GM23338 (cell line): ENCODE data around the gene TET2. TPM values are rescaled to one million over a fixed set of nuclear protein-coding genes. Genes with fewer than 3 reads are reported as not detected.

ENCODE experiments used
- ATAC-seq: fragments of 200-7000 bp; cut with Tn5 transposase; 3 replicates; pipeline ENCODE4 v1.9.1; 2020
- DNase-seq: peaks from one replicate; pipeline ENCODE4 v3.0.0-alpha.2; 2015; ENCODE audit warnings: low spot score
- H2AFZ ChIP-seq: fragments of 200-600 bp; sonication (generic); 2 replicates; pipeline ENCODE4 v1.8.0; 2016; ENCODE audit warnings: antibody characterized with exemption, mild to moderate bottlenecking, moderate library complexity
- H3F3A ChIP-seq: fragments of 200-600 bp; sonication (generic); replicated peaks from 2 replicates; pipeline ENCODE4 v1.8.0; 2017; ENCODE audit warnings: antibody characterized with exemption, mixed run types, low read depth
- H3K27ac ChIP-seq: fragments of 200-600 bp; sonication (generic); 2 replicates; pipeline ENCODE4 v1.6.1; 2016; ENCODE audit warnings: low read depth
- H3K27me3 ChIP-seq: fragments of 200-600 bp; sonication (generic); 2 replicates; pipeline ENCODE4 v1.8.0; 2016; ENCODE audit warnings: mild to moderate bottlenecking, mixed run types, moderate library complexity; ENCODE audit not compliant: insufficient read depth
- H3K36me3 ChIP-seq: fragments of 200-600 bp; sonication (generic); 2 replicates; pipeline ENCODE4 v1.8.0; 2016; ENCODE audit warnings: mild to moderate bottlenecking; ENCODE audit not compliant: insufficient read depth
- H3K4me1 ChIP-seq: fragments of 200-600 bp; sonication (generic); 2 replicates; pipeline ENCODE4 v1.8.0; 2016; ENCODE audit warnings: mild to moderate bottlenecking, moderate library complexity; ENCODE audit not compliant: insufficient read depth
- H3K4me2 ChIP-seq: fragments of 200-600 bp; sonication (generic); 2 replicates; pipeline ENCODE4 v1.7.1; 2017; ENCODE audit warnings: mixed run types
- H3K4me3 ChIP-seq: fragments of 200-600 bp; sonication (generic); 2 replicates; pipeline ENCODE4 v1.6.1; 2016; ENCODE audit warnings: mixed run types
- H3K79me2 ChIP-seq: fragments of 200-600 bp; sonication (generic); replicated peaks from 2 replicates; pipeline ENCODE4 v1.8.0; 2017; ENCODE audit warnings: mild to moderate bottlenecking; ENCODE audit not compliant: insufficient read depth
- H3K9me2 ChIP-seq: fragments of 200-600 bp; sonication (generic); 2 replicates; pipeline ENCODE4 v1.8.0; 2017; ENCODE audit not compliant: insufficient read depth
- H4K20me1 ChIP-seq: fragments of 200-600 bp; sonication (generic); replicated peaks from 2 replicates; pipeline ENCODE4 v1.8.0; 2017; ENCODE audit warnings: mild to moderate bottlenecking; ENCODE audit not compliant: insufficient read depth
- H3K27ac Mint-ChIP-seq: 2 replicates; pipeline ENCODE4 v1.8.0; 2020; ENCODE audit warnings: inconsistent platforms, mild to moderate bottlenecking, moderate library complexity, mixed read lengths
- H3K27me3 Mint-ChIP-seq: 3 replicates; pipeline ENCODE4 v1.8.0; 2022; ENCODE audit warnings: low read depth, mild to moderate bottlenecking, moderate library complexity, mixed read lengths, inconsistent platforms; ENCODE audit not compliant: insufficient read depth, poor library complexity
- H3K36me3 Mint-ChIP-seq: 3 replicates; pipeline ENCODE4 v1.8.0; 2021; ENCODE audit warnings: low read depth, mild to moderate bottlenecking, inconsistent platforms, moderate library complexity, mixed read lengths
- H3K4me1 Mint-ChIP-seq: 3 replicates; pipeline ENCODE4 v1.8.0; 2020; ENCODE audit warnings: mild to moderate bottlenecking, inconsistent platforms, mixed read lengths
- H3K4me3 Mint-ChIP-seq: 3 replicates; pipeline ENCODE4 v1.8.0; 2021; ENCODE audit warnings: moderate library complexity, mild to moderate bottlenecking, inconsistent platforms, mixed read lengths
- H3K9me3 Mint-ChIP-seq: 3 replicates; pipeline ENCODE4 v1.8.0; 2020; ENCODE audit warnings: moderate library complexity, mild to moderate bottlenecking, inconsistent platforms, mixed read lengths
- CREB1 ChIP-seq: fragments of 250-450 bp; sonication (Bioruptor Pico); IDR thresholded peaks from 2 replicates; pipeline ENCODE4 v1.5.0; 2020; ENCODE audit warnings: low read depth, mild to moderate bottlenecking, moderate library complexity
- EZH2 ChIP-seq: fragments of 200-600 bp; sonication (generic); IDR thresholded peaks from one replicate; pipeline ENCODE4 v1.8.0; 2017; ENCODE audit warnings: antibody characterized with exemption, mild to moderate bottlenecking, low read depth; ENCODE audit not compliant: unreplicated experiment
- EZH2phosphoT487 ChIP-seq: fragments of 200-600 bp; sonication (generic); IDR thresholded peaks from one replicate; pipeline ENCODE4 v1.8.1; 2018; ENCODE audit warnings: antibody characterized with exemption; ENCODE audit not compliant: unreplicated experiment
- NANOG ChIP-seq: IDR thresholded peaks from 2 replicates; pipeline ENCODE4 v1.6.1; 2016; ENCODE audit warnings: antibody characterized with exemption, borderline replicate concordance
- POLR2AphosphoS5 ChIP-seq: IDR thresholded peaks from 2 replicates; pipeline ENCODE4 v1.6.1; 2016; ENCODE audit warnings: antibody characterized with exemption, low read depth
- STAT1 ChIP-seq: IDR thresholded peaks from one replicate; pipeline ENCODE4 v1.6.1; 2016; ENCODE audit warnings: antibody characterized with exemption; ENCODE audit not compliant: unreplicated experiment
- ZNF331 ChIP-seq: fragments of 250-450 bp; sonication (Bioruptor Pico); IDR thresholded peaks from 2 replicates; pipeline ENCODE4 v1.5.0; 2020; ENCODE audit warnings: low read depth, mild to moderate bottlenecking, moderate library complexity
- polyA plus RNA-seq: library from polyadenylated mRNA; unstranded; fragments of >200 nt; fragmentation: Nextera tagmentation; extraction: Ambion mirVana; gene quantifications from 2 replicates; pipeline ENCODE4 v1.2.1, GENCODE V29; 2016
- total RNA-seq: library from RNA; depleted of rRNA; stranded (reverse); fragments of >200 nt; shearing (Covaris generic); gene quantifications from 2 replicates; pipeline ENCODE4 v1.2.3, GENCODE V29; 2014
- TF ChIP-seq, protein P1 (sequence below): IDR thresholded peaks from one replicate; pipeline ENCODE4 v1.6.1; 2018; ENCODE audit warnings: antibody characterized with exemption; ENCODE audit not compliant: unreplicated experiment
- TF ChIP-seq, protein P2 (sequence below), 2 experiments: fragments of 200-600 bp in 1 of 2; sonication (generic) in 1 of 2; conservative IDR thresholded peaks; 2 replicates each; pipeline versions ENCODE4 v1.5.1 to v1.6.1; 2016 to 2017; ENCODE audit warnings: antibody characterized with exemption in 2 of 2, low read depth in 2 of 2, mild to moderate bottlenecking in 2 of 2, moderate library complexity in 1 of 2
- TF ChIP-seq, protein P3 (sequence below): IDR thresholded peaks from 2 replicates; pipeline ENCODE4 v1.6.1; 2016; ENCODE audit warnings: antibody characterized with exemption

TET2 gene
- total and polyA plus RNA-seq, 2 experiments from 2014 or later = 1.2 to 2.2 TPM

DNA sequence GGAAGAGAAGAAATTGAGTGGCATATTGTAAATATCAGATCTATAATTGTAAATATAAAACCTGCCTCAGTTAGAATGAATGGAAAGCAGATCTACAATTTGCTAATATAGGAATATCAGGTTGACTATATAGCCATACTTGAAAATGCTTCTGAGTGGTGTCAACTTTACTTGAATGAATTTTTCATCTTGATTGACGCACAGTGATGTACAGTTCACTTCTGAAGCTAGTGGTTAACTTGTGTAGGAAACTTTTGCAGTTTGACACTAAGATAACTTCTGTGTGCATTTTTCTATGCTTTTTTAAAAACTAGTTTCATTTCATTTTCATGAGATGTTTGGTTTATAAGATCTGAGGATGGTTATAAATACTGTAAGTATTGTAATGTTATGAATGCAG lies 132.6 kb downstream of the TET2 start (continued):
- no peak for TF ChIP-seq NANOG

DNA sequence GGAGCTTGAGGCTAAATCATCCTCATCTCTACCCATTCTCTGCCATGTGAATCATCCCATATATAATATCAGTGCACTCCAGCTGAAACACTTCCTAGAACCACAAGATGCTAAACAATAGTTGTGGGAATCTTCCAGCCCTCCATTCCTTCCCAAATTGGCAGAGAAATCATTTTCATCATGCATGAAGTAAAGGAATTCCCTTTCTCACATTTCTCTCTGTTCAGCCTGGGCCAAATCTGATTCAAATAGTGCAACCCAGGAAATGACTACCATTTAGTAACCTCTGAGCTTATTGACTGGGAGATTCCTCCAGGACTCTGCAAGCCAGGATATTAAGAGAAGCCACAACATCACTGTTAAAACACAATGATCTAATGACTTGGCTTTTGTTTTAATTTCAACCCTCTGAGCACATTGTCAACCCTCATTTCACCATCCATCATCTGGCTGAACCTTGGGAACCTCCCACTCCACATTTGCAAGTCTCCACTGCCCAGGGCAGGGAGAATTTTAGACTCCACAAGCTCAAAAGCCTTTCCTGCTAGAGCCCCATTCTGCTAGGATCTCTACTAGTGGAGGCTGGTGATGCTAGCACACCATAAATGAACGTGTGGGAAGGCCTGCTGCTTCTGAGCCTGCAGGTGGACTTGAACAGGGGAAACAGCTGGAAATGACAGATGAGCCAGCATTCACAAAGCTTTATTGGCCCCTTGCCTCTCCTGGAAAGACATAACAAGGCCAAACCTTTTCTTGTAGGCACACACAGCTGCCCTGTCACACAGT lies 133.9 kb downstream of the TET2 start:
- H3K9me2 ChIP-seq = 0 out of 2 replicates have a peak, but pooled peaks cover 3% of the 10 kb centered on the region
- H4K20me1 ChIP-seq = no peaks in the 10 kb centered on the region
- H2AFZ ChIP-seq = no peak overlapping the region
- Mint-ChIP-seq H3K4me3 (no peak overlapping the region), H3K36me3 (no peaks in the 10 kb centered on the region), H3K4me1 (peaks cover 2% of the 10 kb centered on the region; the same call in 2 of the 3 replicates), H3K9me3 (no peaks in the 10 kb centered on the region), H3K27ac (no peak overlapping the region), H3K27me3 (no peaks in the 10 kb centered on the region)
- H3K4me3 ChIP-seq = no peak overlapping the region
- H3K27ac ChIP-seq = no peak overlapping the region
- no peak for DNase-seq
- no peaks in the 10 kb centered on the region for H3K27me3 ChIP-seq
- no peak for ATAC-seq
- no peaks in the 10 kb centered on the region for H3K36me3 ChIP-seq
- no peaks in the 10 kb centered on the region for H3K4me1 ChIP-seq
- TF ChIP-seq STAT1 (no peak), POLR2AphosphoS5 (no peak)
- H3K4me2 ChIP-seq = no peak overlapping the region
- H3K79me2 ChIP-seq = no peaks in the 10 kb centered on the region
- H3F3A ChIP-seq = no peaks in the 10 kb centered on the region

DNA sequence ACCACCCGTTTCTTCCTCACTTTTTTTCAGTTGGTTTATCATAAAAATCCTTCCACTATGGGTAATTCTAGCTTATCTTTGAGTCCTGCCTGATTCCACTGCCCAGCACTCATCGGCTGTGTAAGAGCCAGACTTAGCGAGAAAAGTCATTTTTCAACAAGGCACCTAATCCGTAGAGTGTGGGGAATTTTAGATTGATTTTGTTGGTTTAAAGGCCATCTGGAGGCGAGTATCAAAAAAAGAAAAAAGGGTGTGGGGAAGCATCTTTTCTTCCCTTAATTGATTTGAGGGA lies 134.4 kb downstream of the TET2 start:
- H3K9me2 ChIP-seq = no peaks in the 10 kb centered on the region
- no peak overlapping the region for H3K4me3 ChIP-seq
- no peaks in the 10 kb centered on the region for H3K27me3 ChIP-seq
- H3K9me3 Mint-ChIP-seq = no peaks in the 10 kb centered on the region
- H3K27ac Mint-ChIP-seq = no peak overlapping the region
- no peak overlapping the region for H3K4me2 ChIP-seq
- no peaks in the 10 kb centered on the region for H3K27me3 Mint-ChIP-seq
- no peak overlapping the region for H2AFZ ChIP-seq
- no peaks in the 10 kb centered on the region for H3K36me3 ChIP-seq
- H3K4me1 Mint-ChIP-seq = peaks cover 2% of the 10 kb centered on the region; the same call in 2 of the 3 replicates
- H3K27ac ChIP-seq = no peak overlapping the region
- no peak for DNase-seq
- no peaks in the 10 kb centered on the region for H3K36me3 Mint-ChIP-seq
- no peak overlapping the region for H3K4me3 Mint-ChIP-seq
- H3K4me1 ChIP-seq = no peaks in the 10 kb centered on the region
- H4K20me1 ChIP-seq = no peaks in the 10 kb centered on the region
- no peaks in the 10 kb centered on the region for H3K79me2 ChIP-seq
- H3F3A ChIP-seq = no peaks in the 10 kb centered on the region
- ATAC-seq = no peak
- TF ChIP-seq CREB1 (no peak), POLR2AphosphoS5 (no peak), STAT1 (no peak), EZH2phosphoT487 (no peak), NANOG (no peak), EZH2 (no peak), ZNF331 (CRISPR knock-in tag) (no peak)
- TF ChIP-seq, protein P1, sequence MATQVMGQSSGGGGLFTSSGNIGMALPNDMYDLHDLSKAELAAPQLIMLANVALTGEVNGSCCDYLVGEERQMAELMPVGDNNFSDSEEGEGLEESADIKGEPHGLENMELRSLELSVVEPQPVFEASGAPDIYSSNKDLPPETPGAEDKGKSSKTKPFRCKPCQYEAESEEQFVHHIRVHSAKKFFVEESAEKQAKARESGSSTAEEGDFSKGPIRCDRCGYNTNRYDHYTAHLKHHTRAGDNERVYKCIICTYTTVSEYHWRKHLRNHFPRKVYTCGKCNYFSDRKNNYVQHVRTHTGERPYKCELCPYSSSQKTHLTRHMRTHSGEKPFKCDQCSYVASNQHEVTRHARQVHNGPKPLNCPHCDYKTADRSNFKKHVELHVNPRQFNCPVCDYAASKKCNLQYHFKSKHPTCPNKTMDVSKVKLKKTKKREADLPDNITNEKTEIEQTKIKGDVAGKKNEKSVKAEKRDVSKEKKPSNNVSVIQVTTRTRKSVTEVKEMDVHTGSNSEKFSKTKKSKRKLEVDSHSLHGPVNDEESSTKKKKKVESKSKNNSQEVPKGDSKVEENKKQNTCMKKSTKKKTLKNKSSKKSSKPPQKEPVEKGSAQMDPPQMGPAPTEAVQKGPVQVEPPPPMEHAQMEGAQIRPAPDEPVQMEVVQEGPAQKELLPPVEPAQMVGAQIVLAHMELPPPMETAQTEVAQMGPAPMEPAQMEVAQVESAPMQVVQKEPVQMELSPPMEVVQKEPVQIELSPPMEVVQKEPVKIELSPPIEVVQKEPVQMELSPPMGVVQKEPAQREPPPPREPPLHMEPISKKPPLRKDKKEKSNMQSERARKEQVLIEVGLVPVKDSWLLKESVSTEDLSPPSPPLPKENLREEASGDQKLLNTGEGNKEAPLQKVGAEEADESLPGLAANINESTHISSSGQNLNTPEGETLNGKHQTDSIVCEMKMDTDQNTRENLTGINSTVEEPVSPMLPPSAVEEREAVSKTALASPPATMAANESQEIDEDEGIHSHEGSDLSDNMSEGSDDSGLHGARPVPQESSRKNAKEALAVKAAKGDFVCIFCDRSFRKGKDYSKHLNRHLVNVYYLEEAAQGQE = no peak
- TF ChIP-seq, protein P2, sequence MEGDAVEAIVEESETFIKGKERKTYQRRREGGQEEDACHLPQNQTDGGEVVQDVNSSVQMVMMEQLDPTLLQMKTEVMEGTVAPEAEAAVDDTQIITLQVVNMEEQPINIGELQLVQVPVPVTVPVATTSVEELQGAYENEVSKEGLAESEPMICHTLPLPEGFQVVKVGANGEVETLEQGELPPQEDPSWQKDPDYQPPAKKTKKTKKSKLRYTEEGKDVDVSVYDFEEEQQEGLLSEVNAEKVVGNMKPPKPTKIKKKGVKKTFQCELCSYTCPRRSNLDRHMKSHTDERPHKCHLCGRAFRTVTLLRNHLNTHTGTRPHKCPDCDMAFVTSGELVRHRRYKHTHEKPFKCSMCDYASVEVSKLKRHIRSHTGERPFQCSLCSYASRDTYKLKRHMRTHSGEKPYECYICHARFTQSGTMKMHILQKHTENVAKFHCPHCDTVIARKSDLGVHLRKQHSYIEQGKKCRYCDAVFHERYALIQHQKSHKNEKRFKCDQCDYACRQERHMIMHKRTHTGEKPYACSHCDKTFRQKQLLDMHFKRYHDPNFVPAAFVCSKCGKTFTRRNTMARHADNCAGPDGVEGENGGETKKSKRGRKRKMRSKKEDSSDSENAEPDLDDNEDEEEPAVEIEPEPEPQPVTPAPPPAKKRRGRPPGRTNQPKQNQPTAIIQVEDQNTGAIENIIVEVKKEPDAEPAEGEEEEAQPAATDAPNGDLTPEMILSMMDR (conservative IDR thresholded peaks at IDR 0.05; ENCODE audit: low read depth in 2 of 2) = no peak
- TF ChIP-seq, protein P3, sequence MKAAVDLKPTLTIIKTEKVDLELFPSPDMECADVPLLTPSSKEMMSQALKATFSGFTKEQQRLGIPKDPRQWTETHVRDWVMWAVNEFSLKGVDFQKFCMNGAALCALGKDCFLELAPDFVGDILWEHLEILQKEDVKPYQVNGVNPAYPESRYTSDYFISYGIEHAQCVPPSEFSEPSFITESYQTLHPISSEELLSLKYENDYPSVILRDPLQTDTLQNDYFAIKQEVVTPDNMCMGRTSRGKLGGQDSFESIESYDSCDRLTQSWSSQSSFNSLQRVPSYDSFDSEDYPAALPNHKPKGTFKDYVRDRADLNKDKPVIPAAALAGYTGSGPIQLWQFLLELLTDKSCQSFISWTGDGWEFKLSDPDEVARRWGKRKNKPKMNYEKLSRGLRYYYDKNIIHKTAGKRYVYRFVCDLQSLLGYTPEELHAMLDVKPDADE = no peak
